ENCODE measurements around the gene PIEZO2. TPM values are rescaled to one million over a fixed set of nuclear protein-coding genes. Genes with fewer than 3 reads are reported as not detected.

Gene PIEZO2
- total and polyA plus RNA-seq, 7 donors = 1.4 to 35.2 (median 25.1) TPM; not detected in 1

DNA sequence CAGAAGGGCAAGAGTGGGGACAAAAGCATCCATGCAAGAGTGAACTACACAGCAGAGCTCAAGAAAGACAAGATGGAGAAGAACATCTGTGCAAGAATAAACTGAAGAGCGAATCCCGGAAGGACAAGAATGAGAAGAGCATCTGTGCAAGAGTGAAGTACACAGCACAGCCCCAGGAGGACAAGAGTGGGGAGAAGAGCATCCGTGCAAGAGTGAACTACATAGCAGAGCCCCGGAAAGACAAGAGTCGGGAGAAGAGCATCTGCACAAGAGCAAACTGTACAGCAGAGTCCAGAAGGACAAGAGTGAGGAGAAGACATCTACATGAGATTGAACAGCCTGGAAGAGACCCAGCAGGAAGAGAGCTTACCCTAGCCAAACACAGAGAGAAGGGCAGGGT is 284.6 kb downstream of the PIEZO2 start:
- Histone ChIP-seq H3K4me3 (no peak overlapping the region), H3K9me3 (no peaks in the 10 kb centered on the region), H3K27ac (no peak overlapping the region), H3K27me3 (no peaks in the 10 kb centered on the region), H3K36me3 (no peaks in the 10 kb centered on the region), H3K4me1 (peaks cover 0 to 14% (median 4%) of the 10 kb centered on the region in 4 donors)
- 84 to 96% methylated on average over 5 of the region's 5 CpGs for WGBS, 2 donors
- intact Hi-C loops (cut with DNase I) = loop anchor here (5.0 kb wide), 1 partner anchor 63 kb away; no protein-coding TSS in a partner anchor
- TF ChIP-seq EP300 (IDR thresholded peaks at IDR 0.05) (no peak), POLR2A (IDR thresholded peaks at IDR 0.05) (no peak), POLR2AphosphoS5 (IDR thresholded peaks at IDR 0.05) (no peak), CTCF (IDR thresholded peaks at IDR 0.05) (no peak)
- no peak for DNase-seq

GRCh38 chr18:10863026-10863425 is 286.3 kb downstream of the PIEZO2 start:
- no peak overlapping the region for H3K27ac ChIP-seq
- H3K4me1 ChIP-seq = peaks cover 0 to 14% (median 4%) of the 10 kb centered on the region in 4 donors
- no peak for DNase-seq
- intact Hi-C loops (cut with DNase I) = loop anchor here (5.0 kb wide), 1 partner anchor 64 kb away; no protein-coding TSS in a partner anchor
- no peaks in the 10 kb centered on the region for H3K9me3 ChIP-seq
- H3K4me3 ChIP-seq = no peak overlapping the region
- no peaks in the 10 kb centered on the region for H3K27me3 ChIP-seq
- no peaks in the 10 kb centered on the region for H3K36me3 ChIP-seq
- TF ChIP-seq POLR2AphosphoS5 (IDR thresholded peaks at IDR 0.05) = no peak
- no peak for TF ChIP-seq EP300 (IDR thresholded peaks at IDR 0.05)
- TF ChIP-seq CTCF (IDR thresholded peaks at IDR 0.05) = no peak
- TF ChIP-seq POLR2A (IDR thresholded peaks at IDR 0.05) = no peak
- 78 to 86% methylated on average over 2 of the region's 2 CpGs for WGBS, 2 donors

- Histone ChIP-seq H3K27ac (peak overlapping the region in 1 of 4 donors; percentile 23), H3K4me3 (no peak overlapping the region), H3K9me3 (no peaks in the 10 kb centered on the region), H3K36me3 (no peaks in the 10 kb centered on the region), H3K27me3 (no peaks in the 10 kb centered on the region), H3K4me1 (peaks cover 0 to 14% (median 4%) of the 10 kb centered on the region in 4 donors)
- intact Hi-C loops (cut with DNase I) = loop anchor here (5.0 kb wide), 1 partner anchor 66 kb away; no protein-coding TSS in a partner anchor
- 73 to 76% methylated on average over 6 of the region's 6 CpGs for WGBS, 2 donors
- DNase-seq = no peak
- TF ChIP-seq POLR2A (IDR thresholded peaks at IDR 0.05) (no peak), POLR2AphosphoS5 (IDR thresholded peaks at IDR 0.05) (peak in 1 of 4 donors; percentile 14)
These were observed 288.4 kb downstream of the PIEZO2 start for GRCh38 chr18:10860928-10861327.

DNA sequence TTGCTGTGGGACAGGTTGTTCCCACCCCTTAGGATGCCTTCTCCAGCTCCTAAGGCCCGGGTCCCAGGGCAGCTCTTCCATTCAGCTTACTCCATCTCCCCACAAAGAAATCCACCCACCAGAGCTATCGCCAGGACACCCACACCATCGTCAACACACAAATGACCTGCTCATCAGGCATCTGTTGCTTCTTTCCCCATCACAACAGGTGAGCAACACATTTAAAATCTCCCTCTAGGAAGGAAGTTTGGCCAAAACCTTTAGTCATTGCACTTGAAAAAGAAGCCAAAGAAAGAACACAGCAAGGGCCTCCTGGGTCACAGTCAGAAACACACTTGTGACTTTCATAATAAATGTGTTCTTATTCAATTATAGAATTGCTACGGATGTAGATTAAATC is 289.0 kb downstream of the PIEZO2 start:
- Histone ChIP-seq H3K36me3 (no peaks in the 10 kb centered on the region), H3K9me3 (no peaks in the 10 kb centered on the region), H3K27me3 (no peaks in the 10 kb centered on the region), H3K4me3 (no peak overlapping the region), H3K27ac (peak overlapping the region in 1 of 4 donors; percentile 23), H3K4me1 (peaks cover 0 to 14% (median 4%) of the 10 kb centered on the region in 4 donors)
- no peak for TF ChIP-seq CTCF (IDR thresholded peaks at IDR 0.05)
- no peak for TF ChIP-seq EP300 (IDR thresholded peaks at IDR 0.05)
- no peak for TF ChIP-seq POLR2AphosphoS5 (IDR thresholded peaks at IDR 0.05)
- TF ChIP-seq POLR2A (IDR thresholded peaks at IDR 0.05) = no peak
- intact Hi-C loops (cut with DNase I) = loop anchor here (5.0 kb wide), 1 partner anchor 67 kb away; no protein-coding TSS in a partner anchor
- WGBS, 2 donors = 74 to 81% methylated on average over 4 of the region's 4 CpGs
- DNase-seq = no peak

GRCh38 chr18:10858477-10858876 is 290.9 kb downstream of the PIEZO2 start:
- no peaks in the 10 kb centered on the region for H3K36me3 ChIP-seq
- intact Hi-C loops (cut with DNase I) = loop anchor here (5.0 kb wide), 1 partner anchor 289 kb away; the partner anchor contains the start of gene PIEZO2

More at GRCh38 chr18:10858477-10858876, 290.9 kb downstream of the PIEZO2 start:
- H3K9me3 ChIP-seq = no peaks in the 10 kb centered on the region
- H3K27me3 ChIP-seq = no peaks in the 10 kb centered on the region
- no peak overlapping the region for H3K4me3 ChIP-seq
- TF ChIP-seq POLR2A (IDR thresholded peaks at IDR 0.05) (no peak), EP300 (IDR thresholded peaks at IDR 0.05) (no peak), CTCF (IDR thresholded peaks at IDR 0.05) (no peak), POLR2AphosphoS5 (IDR thresholded peaks at IDR 0.05) (no peak)
- DNase-seq = no peak
- peaks cover 0 to 14% (median 4%) of the 10 kb centered on the region in 4 donors for H3K4me1 ChIP-seq
- no peak overlapping the region for H3K27ac ChIP-seq
- WGBS, 2 donors = 85 to 93% methylated on average over 4 of the region's 4 CpGs
